Uterus (tissue), 4 donors: ENCODE results near the gene HNRNPU. TPM values are rescaled to one million over a fixed set of nuclear protein-coding genes. Genes with fewer than 3 reads are reported as not detected.

Source experiments
- DNase-seq, 2 donors: peaks; one replicate each; pipeline ENCODE4 v3.0.0-alpha.2; 2019 to 2020
- H3K27ac ChIP-seq, 2 donors: fragments of 200-600 bp; sonication (generic); 1 replicate in 1 of 2; 2 replicates in 1 of 2; pipeline ENCODE4 v1.5.1; 2016 to 2018
- H3K27me3 ChIP-seq, 2 donors: fragments of 200-600 bp; sonication (generic); one replicate each; pipeline ENCODE4 v1.5.1; 2018 to 2019; ENCODE audit warnings: control low read depth in 1 of 2
- H3K36me3 ChIP-seq, 2 donors: fragments of 200-600 bp; sonication (generic); one replicate each; pipeline ENCODE4 v1.5.1; 2019; ENCODE audit warnings: control low read depth in 1 of 2
- H3K4me1 ChIP-seq, 2 donors: fragments of 200-600 bp; sonication (generic); one replicate each; pipeline ENCODE4 v1.5.1; 2018 to 2019; ENCODE audit warnings: control low read depth in 1 of 2
- H3K4me3 ChIP-seq, 2 donors: fragments of 200-600 bp; sonication (generic); 1 replicate in 1 of 2; 2 replicates in 1 of 2; pipeline ENCODE4 v1.5.1; 2018 to 2019; ENCODE audit warnings: mild to moderate bottlenecking in 1 of 2
- H3K9me3 ChIP-seq, 2 donors: fragments of 200-600 bp; sonication (generic); one replicate each; pipeline ENCODE4 v1.5.1; 2019; ENCODE audit warnings: control low read depth in 1 of 2
- CTCF ChIP-seq, 4 experiments: fragments of 200-600 bp in 2 of 4; fragments of 450-650 bp in 2 of 4; sonication (generic) in 2 of 4; IDR thresholded peaks; one replicate each; pipeline ENCODE4 v1.5.1; 2016 to 2019; ENCODE audit warnings: antibody characterized with exemption in 4 of 4, mild to moderate bottlenecking in 2 of 4, moderate library complexity in 1 of 4
- POLR2A ChIP-seq, 2 donors: fragments of 450-650 bp; IDR thresholded peaks; one replicate each; pipeline ENCODE4 v1.6.1; 2016; ENCODE audit warnings: antibody characterized with exemption in 2 of 2, mild to moderate bottlenecking in 1 of 2, moderate library complexity in 1 of 2
- intact Hi-C: fragments of 100-400 bp; cut with DNase I; formaldehyde crosslinking; loops from one replicate; pipeline ENCODE4 v1.15.1; 2023; ENCODE audit warnings: low total_unique reads
- total RNA-seq, 4 donors: library from RNA; depleted of rRNA in 3 of 4; stranded (reverse); fragments of >200 nt in 3 of 4; gene quantifications; one replicate each; pipeline versions ENCODE4 v1.1.0 to v1.2.4, GENCODE V29; 2014 to 2023
- donor health status: DM: yes; HTN: yes; CAD: no.

The HNRNPU gene
- total RNA-seq, 4 donors from 2014 or later: 154 to 603 (median 269) TPM

- Histone ChIP-seq H3K27me3 (no peaks in the 10 kb centered on the region), H3K4me3 (no peak overlapping the region), H3K4me1 (no peaks in the 10 kb centered on the region), H3K27ac (no peak overlapping the region), H3K9me3 (no peaks in the 10 kb centered on the region), H3K36me3 (no peaks in the 10 kb centered on the region)
- intact Hi-C loops: no loop called here
- TF ChIP-seq CTCF (IDR thresholded peaks at IDR 0.05) (no peak), POLR2A (IDR thresholded peaks at IDR 0.05) (no peak)
- DNase-seq: no peak
Observed at GRCh38 chr1:244849189-244849866, 15.0 kb downstream of the HNRNPU start.

DNA sequence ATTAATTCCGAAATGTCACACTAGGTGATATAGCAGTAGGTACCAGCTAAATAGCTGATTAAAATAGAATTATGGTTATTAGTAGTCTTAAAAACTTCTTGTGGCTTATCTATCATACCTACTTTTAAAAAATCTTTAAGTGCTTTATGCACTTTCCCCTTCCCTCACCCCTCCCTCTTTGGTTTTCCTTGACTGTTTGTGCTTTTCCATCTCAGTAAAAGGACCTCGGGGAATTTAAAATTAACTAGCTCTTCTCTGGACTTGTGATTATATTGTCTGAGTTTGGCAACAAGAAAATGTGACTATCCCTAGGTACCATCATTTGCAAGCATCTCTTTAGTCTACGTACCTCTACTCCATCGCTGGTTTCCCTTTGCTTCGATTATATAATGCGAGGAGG, 17.7 kb downstream of the HNRNPU start:
- intact Hi-C loops: no loop called here
- Histone ChIP-seq H3K4me1 (no peaks in the 10 kb centered on the region), H3K9me3 (no peaks in the 10 kb centered on the region), H3K27me3 (no peaks in the 10 kb centered on the region), H3K27ac (no peak overlapping the region), H3K36me3 (no peaks in the 10 kb centered on the region), H3K4me3 (no peak overlapping the region)
- no peak for TF ChIP-seq CTCF (IDR thresholded peaks at IDR 0.05)
- TF ChIP-seq POLR2A (IDR thresholded peaks at IDR 0.05): no peak
- DNase-seq: no peak

GRCh38 chr1:244844155-244845121, 19.9 kb downstream of the HNRNPU start:
- Histone ChIP-seq H3K4me3 (no peak overlapping the region), H3K4me1 (no peaks in the 10 kb centered on the region), H3K27me3 (no peaks in the 10 kb centered on the region), H3K9me3 (no peaks in the 10 kb centered on the region), H3K27ac (no peak overlapping the region), H3K36me3 (no peaks in the 10 kb centered on the region)
- intact Hi-C loops: no loop called here
- DNase-seq: no peak
- TF ChIP-seq CTCF (IDR thresholded peaks at IDR 0.05): no peak
- TF ChIP-seq POLR2A (IDR thresholded peaks at IDR 0.05): no peak

DNA sequence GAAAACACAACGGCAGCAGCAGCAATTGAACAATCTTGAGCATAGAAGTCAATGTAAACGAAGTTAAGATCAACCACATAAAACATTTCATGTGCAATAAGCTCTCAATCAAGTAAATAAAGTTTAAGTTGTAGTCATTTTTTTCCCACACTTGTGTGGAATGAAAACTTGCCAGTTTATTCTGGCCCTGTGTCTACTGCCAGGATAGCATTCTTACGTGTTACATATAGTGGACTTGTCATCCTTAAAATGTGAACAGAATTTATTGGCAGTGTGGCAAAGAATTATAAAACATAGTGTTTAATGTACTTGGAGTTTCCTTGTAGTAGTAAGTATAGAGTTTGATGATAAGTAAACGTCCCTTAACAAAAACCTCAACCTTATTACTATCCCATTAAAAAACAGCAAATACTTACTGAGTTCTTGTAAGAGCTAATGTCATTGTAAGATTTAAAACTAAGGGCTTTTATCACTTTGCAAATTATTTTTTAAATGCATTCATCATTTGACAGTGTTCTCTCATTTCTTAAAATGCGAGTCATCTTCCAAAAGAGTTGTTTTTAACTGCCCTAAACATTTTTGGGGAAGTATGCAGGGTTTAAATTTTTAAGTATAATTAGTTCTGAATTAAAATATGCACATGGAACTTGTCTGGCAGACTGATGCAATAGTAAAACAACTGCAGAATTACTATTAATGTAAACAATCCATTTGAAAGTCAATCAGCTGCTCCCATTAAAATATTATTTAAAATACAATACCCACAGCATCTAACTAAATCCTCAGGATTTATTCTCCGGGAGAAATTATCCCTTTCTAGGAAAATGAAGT, 21.0 kb downstream of the HNRNPU start:
- no peaks in the 10 kb centered on the region for H3K36me3 ChIP-seq
- intact Hi-C loops: no loop called here
- no peaks in the 10 kb centered on the region for H3K27me3 ChIP-seq
- no peak overlapping the region for H3K4me3 ChIP-seq
- no peak for TF ChIP-seq POLR2A (IDR thresholded peaks at IDR 0.05)
- TF ChIP-seq CTCF (IDR thresholded peaks at IDR 0.05): no peak
- H3K4me1 ChIP-seq: no peaks in the 10 kb centered on the region
- no peak overlapping the region for H3K27ac ChIP-seq
- no peak for DNase-seq
- no peaks in the 10 kb centered on the region for H3K9me3 ChIP-seq
